GM20431 (cell line): ENCODE data around the gene FRG2.
"Not testable (repeated sequence)": the region's sequence is repeated elsewhere in the genome, so short reads cannot be mapped to it uniquely, and the experiment has no call there.

Experiments used
- in situ Hi-C: fragments of 300-500 bp; cut with MseI, MboI; formaldehyde crosslinking; loops from one replicate; pipeline ENCODE4 v1.15.0; 2020; ENCODE audit warnings: low sequenced_read_pairs; ENCODE audit not compliant: unreplicated experiment

FRG2 gene

GRCh38 chr4:190027156-190027555 is at the start of gene FRG2:
Gene FRG2 (minus strand): TSS chr4:190027256. CDS start chr4:190027204, 52 bp downstream.
- in situ Hi-C loops: not testable (repeated sequence)

- in situ Hi-C loops: not testable (repeated sequence)
These were observed 41.3 kb upstream of the FRG2 start for GRCh38 chr4:190068351-190068750.

- in situ Hi-C loops: not testable (repeated sequence)
These were observed 37.7 kb upstream of the FRG2 start for GRCh38 chr4:190064805-190065204.

- in situ Hi-C loops: not testable (repeated sequence)
These were observed 37.3 kb upstream of the FRG2 start, which contains the start of gene DBET for GRCh38 chr4:190064342-190064741. Gene DBET (plus strand): TSS chr4:190064502.

- in situ Hi-C loops: not testable (repeated sequence)
These were observed 31.9 kb upstream of the FRG2 start for GRCh38 chr4:190058997-190059396.

GRCh38 chr4:190049378-190050239 is 22.6 kb upstream of the FRG2 start:
- in situ Hi-C loops: not testable (repeated sequence)

GRCh38 chr4:190047627-190048026 is 20.6 kb upstream of the FRG2 start:
- in situ Hi-C loops: not testable (repeated sequence)

- in situ Hi-C loops: not testable (repeated sequence)
These were observed 13.8 kb upstream of the FRG2 start for GRCh38 chr4:190040873-190041272.

- in situ Hi-C loops: not testable (repeated sequence)
These were observed 10.8 kb upstream of the FRG2 start for GRCh38 chr4:190037704-190038388.

- in situ Hi-C loops: not testable (repeated sequence)
These were observed 4.2 kb upstream of the FRG2 start for GRCh38 chr4:190031264-190031663.

- in situ Hi-C loops: not testable (repeated sequence)
These were observed 4.3 kb downstream of the FRG2 start for GRCh38 chr4:190022614-190023281.

GRCh38 chr4:190021973-190022372 is 5.1 kb downstream of the FRG2 start:
- in situ Hi-C loops: not testable (repeated sequence)

GRCh38 chr4:190020790-190021717 is 6.0 kb downstream of the FRG2 start:
- in situ Hi-C loops: no loop called here

GRCh38 chr4:190019859-190020463 is 7.1 kb downstream of the FRG2 start:
- in situ Hi-C loops: not testable (repeated sequence)

GRCh38 chr4:190019023-190019858 is 7.8 kb downstream of the FRG2 start:
- in situ Hi-C loops: no loop called here

GRCh38 chr4:190018201-190018920 is 8.7 kb downstream of the FRG2 start:
- in situ Hi-C loops: no loop called here

- in situ Hi-C loops: no loop called here
These were observed 9.5 kb downstream of the FRG2 start for GRCh38 chr4:190017357-190018200.
